Smooth muscle cell of the pulmonary artery (primary cell): ENCODE results near the gene OPALIN. TPM values are rescaled to one million over a fixed set of nuclear protein-coding genes. Genes with fewer than 3 reads are reported as not detected.

ENCODE experiments used
- total RNA-seq: library from RNA; depleted of rRNA; stranded (reverse); fragments of >200 nt; gene quantifications from 2 replicates; pipeline ENCODE4 v1.2.3, GENCODE V29; 2014

OPALIN gene
- not detected in 2 replicates for total RNA-seq

GRCh38 chr10:96358851-96359540 lies at the start of gene OPALIN:
OPALIN (minus strand) TSS chr10:96359002; CDS start chr10:96358896, 106 bp downstream.

GRCh38 chr10:96304230-96304629 lies 54.6 kb downstream of the OPALIN start, which contains the start of gene DNTT:
DNTT (plus strand) TSS chr10:96304434; CDS start chr10:96304498, 64 bp downstream.

Other genes with a start within 250 kb of the OPALIN start
- 7.8 and 11.1 TPM in 2 replicates for gene ZNF518A, start 228.7 kb downstream of the OPALIN start, total RNA-seq
- 0.07 TPM in 1 of 2 replicates, not detected in the other for gene BLNK, start 87.4 kb downstream of the OPALIN start, total RNA-seq
- gene DNTT, start 54.6 kb downstream of the OPALIN start, total RNA-seq = not detected in 2 replicates
- 0.13 and 0.23 TPM in 2 replicates for gene TLL2, start 154.9 kb upstream of the OPALIN start, total RNA-seq
- gene TM9SF3, start 228.0 kb upstream of the OPALIN start, total RNA-seq = 103 and 145 TPM in 2 replicates